Fibroblast of mammary gland (primary cell): ENCODE results near the gene FGD5.

Experiments used
- DNase-seq: peaks from one replicate; pipeline ENCODE4 v3.0.0-alpha.2; 2010; ENCODE audit warnings: low read depth
- H3K4me3 ChIP-seq: 2 replicates; pipeline ENCODE4 v1.5.1; 2011; ENCODE audit warnings: low read depth, mild to moderate bottlenecking, low read length, moderate library complexity; ENCODE audit not compliant: control insufficient read depth
- TF ChIP-seq, protein P1 (sequence below): conservative IDR thresholded peaks from 2 replicates; pipeline ENCODE4 v1.5.1; 2011; ENCODE audit warnings: low read depth, low read length, inconsistent platforms; ENCODE audit not compliant: control insufficient read depth, insufficient read depth

Gene FGD5

DNA sequence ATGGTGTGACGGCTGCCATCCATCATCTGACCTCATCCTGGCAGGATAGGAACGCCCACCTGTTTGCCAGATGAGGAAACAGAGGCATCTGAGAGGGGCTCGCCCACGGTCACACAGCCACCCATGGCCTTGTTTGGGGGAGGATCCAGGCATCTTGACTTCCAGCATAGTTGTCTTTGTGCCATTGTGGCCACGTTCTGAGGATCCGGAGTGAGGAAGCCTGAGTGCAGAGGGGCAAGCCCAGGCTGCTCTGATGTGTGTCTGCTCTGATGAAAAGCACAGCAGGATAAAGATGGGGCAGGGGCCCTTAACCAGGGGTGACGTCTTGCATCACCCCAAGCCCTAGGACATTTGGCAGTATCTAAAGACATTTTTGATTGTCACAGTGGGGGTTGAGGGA lies 58.7 kb downstream of the FGD5 start:
- DNase-seq, result no peak
- TF ChIP-seq, protein P1, sequence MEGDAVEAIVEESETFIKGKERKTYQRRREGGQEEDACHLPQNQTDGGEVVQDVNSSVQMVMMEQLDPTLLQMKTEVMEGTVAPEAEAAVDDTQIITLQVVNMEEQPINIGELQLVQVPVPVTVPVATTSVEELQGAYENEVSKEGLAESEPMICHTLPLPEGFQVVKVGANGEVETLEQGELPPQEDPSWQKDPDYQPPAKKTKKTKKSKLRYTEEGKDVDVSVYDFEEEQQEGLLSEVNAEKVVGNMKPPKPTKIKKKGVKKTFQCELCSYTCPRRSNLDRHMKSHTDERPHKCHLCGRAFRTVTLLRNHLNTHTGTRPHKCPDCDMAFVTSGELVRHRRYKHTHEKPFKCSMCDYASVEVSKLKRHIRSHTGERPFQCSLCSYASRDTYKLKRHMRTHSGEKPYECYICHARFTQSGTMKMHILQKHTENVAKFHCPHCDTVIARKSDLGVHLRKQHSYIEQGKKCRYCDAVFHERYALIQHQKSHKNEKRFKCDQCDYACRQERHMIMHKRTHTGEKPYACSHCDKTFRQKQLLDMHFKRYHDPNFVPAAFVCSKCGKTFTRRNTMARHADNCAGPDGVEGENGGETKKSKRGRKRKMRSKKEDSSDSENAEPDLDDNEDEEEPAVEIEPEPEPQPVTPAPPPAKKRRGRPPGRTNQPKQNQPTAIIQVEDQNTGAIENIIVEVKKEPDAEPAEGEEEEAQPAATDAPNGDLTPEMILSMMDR, result no peak

DNA sequence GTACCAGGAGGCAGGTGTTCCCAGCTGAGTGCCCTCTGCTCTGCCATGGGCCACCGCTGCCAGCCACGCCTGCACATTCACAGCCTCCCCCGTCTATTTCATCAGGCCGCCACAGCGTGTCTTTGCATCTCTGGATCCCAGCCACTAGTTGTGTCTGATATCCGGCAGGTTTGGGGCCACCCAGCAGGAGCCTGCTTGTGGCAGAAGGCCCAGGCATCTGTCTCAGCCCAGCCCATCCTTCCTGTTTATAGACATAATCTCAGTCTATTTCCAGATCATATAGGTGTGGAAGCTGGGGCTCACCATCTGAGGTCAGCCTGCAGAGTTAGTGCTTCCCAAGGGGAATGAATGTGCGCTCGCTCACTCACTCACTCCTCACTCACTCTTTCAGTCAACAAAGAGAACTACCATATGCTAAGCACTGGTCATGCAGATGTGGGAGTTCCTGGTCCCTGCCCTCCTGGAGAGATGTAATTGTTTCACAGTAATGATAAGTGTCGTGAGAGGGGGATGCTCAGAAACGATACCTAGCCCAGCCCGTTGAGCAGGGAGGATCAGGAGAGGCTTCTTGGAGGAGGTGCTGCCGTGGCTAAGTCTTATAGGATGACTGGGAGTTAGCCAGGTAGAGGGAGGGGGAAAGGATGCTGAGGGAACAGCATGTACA lies 60.6 kb downstream of the FGD5 start:
- peak; percentile 34 for DNase-seq
- H3K4me3 ChIP-seq, result no peak overlapping the region
- TF ChIP-seq, protein P1, result no peak

More for the DNA sequence above, 58.7 kb downstream of the FGD5 start:
- H3K4me3 ChIP-seq, result no peak overlapping the region

DNA sequence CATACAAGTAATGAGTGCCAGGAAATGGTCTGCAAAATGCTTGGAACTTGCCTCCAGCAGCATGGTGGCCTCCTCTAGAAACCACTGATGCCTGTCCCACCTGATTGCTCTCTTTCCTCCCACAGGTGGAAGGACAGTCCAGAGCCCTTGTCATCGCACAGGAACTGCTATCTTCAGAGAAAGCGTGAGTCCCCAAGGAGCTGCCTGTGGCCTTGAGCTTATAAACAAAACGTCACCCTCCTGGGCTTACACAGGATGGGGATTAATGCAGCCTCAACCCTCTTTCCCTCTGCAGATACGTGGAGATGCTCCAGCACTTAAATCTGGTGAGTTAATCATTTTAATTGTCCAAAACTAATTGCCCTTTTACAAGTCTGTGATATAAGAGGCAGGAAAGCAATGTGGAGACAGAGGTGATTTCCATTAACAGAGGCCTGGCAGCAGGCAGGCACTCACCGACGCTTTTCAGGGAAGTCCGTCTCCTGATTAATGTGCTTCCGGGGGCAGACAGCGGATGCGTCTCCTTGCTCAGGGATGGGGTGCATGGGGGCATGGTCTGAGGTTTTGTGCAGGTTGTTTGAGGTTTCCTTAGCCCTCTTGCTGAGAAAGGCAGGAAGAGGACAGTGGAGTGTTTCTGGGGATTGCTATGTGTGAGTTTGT lies 61.8 kb downstream of the FGD5 start:
- DNase-seq, result no peak
- TF ChIP-seq, protein P1, result no peak
- no peak overlapping the region for H3K4me3 ChIP-seq

DNA sequence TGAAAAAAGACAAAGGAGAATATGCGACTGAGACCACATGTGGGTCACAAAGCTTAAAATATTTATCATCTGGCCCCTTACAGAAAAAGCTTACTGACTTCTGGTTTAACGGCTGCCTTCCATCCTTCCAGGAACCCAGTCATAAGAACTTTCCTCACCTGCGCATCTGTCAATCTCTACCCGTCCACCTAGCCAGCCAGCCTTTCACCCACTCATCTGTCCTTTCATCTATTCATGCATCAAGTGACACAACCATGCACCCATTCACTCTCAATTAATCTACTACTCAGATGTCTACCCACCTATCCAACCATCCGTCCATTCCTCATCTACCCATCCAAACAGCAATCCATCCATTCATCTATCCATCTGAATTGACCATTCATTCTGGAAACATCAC lies 64.5 kb downstream of the FGD5 start:
- DNase-seq, result no peak
- TF ChIP-seq, protein P1, result no peak
- no peak overlapping the region for H3K4me3 ChIP-seq

DNA sequence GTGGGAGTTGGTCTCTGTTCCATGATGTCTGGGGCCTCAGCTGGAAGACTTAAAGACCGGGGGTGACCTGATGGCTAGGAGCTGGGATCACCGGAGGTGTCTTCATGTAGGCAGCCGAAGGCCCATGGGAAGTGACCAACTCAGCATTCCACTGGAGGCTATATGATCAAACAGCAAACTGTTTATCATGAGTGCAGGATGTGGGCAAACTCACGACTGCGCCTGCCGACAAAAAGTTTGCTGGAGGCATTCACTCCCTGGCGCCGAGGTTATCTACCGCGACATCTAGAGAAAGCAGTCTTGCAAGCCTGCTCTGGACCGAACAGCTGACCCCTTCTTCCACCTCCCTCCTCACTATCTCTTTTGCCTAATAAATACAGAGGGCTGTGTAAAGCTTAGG lies 65.9 kb downstream of the FGD5 start:
- H3K4me3 ChIP-seq, result no peak overlapping the region
- no peak for DNase-seq
- TF ChIP-seq, protein P1, result no peak

DNA sequence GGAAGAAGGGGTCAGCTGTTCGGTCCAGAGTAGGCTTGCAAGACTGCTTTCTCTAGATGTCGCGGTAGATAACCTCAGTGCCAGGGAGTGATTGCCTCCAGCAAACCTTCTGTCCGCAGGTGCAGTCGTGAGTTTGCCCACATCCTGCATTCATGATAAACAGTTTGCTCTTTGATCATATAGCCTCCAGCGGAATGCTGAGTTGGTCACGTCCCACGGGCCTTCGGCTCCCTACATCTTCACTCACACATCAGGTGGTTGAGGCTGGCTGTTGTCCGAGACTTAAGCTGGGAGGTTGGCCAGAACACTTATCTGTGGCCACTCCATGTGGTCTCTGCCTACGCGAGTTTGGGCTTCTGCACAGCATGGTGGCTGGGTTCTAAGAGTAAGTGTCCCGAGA lies 66.5 kb downstream of the FGD5 start:
- no peak for DNase-seq
- TF ChIP-seq, protein P1, result no peak
- H3K4me3 ChIP-seq, result no peak overlapping the region
